SK-N-SH treated with all-trans-retinoic acid at 6 μM for 48 hours (cell line): ENCODE results near the gene KLC1.

ENCODE experiments used
- ATAC-seq: fragments of 200-7000 bp; cut with Tn5 transposase; 3 replicates; pipeline ENCODE4 v1.9.1; 2020; ENCODE audit warnings: mild to moderate bottlenecking, moderate library complexity
- ARNTL ChIP-seq: fragments of 450-650 bp; formaldehyde crosslinking; IDR thresholded peaks from 2 replicates; pipeline ENCODE4 v1.5.0; 2020; ENCODE audit warnings: low read depth, mild to moderate bottlenecking, moderate library complexity, borderline replicate concordance
- BACH2 ChIP-seq: fragments of 250-450 bp; sonication (Bioruptor Pico); IDR thresholded peaks from 2 replicates; pipeline ENCODE4 v1.9.0; 2021; ENCODE audit warnings: mild to moderate bottlenecking, borderline replicate concordance
- CREB5 ChIP-seq: fragments of 250-450 bp; sonication (Bioruptor Pico); IDR thresholded peaks from 2 replicates; pipeline ENCODE4 v1.5.1; 2020; ENCODE audit warnings: low read depth, mild to moderate bottlenecking, moderate library complexity
- CSRNP3 ChIP-seq: fragments of 250-450 bp; sonication (Bioruptor Pico); IDR thresholded peaks from 2 replicates; pipeline ENCODE4 v1.5.1; 2021; ENCODE audit warnings: mild to moderate bottlenecking, moderate library complexity
- ESRRG ChIP-seq: fragments of 250-450 bp; sonication (Bioruptor Pico); IDR thresholded peaks from 2 replicates; pipeline ENCODE4 v1.6.1; 2021; ENCODE audit warnings: mild to moderate bottlenecking
- GLIS3 ChIP-seq: fragments of 250-450 bp; sonication (Bioruptor Pico); IDR thresholded peaks from 2 replicates; pipeline ENCODE4 v1.5.0; 2020; ENCODE audit warnings: mild to moderate bottlenecking, moderate library complexity
- ISL1 ChIP-seq: fragments of 250-450 bp; sonication (Bioruptor Pico); IDR thresholded peaks from 2 replicates; pipeline ENCODE4 v2.1.2; 2022; ENCODE audit warnings: mild to moderate bottlenecking, moderate library complexity
- PATZ1 ChIP-seq: fragments of 250-450 bp; sonication (Bioruptor Pico); IDR thresholded peaks from 2 replicates; pipeline ENCODE4 v1.8.0; 2020; ENCODE audit warnings: mild to moderate bottlenecking, moderate library complexity, borderline replicate concordance
- POU6F1 ChIP-seq: fragments of 250-450 bp; sonication (Bioruptor Pico); IDR thresholded peaks from 2 replicates; pipeline ENCODE4 v1.8.0; 2021; ENCODE audit warnings: low read depth, mild to moderate bottlenecking, moderate library complexity, borderline replicate concordance
- RARB ChIP-seq: fragments of 250-450 bp; sonication (Bioruptor Pico); IDR thresholded peaks from 2 replicates; pipeline ENCODE4 v1.8.0; 2021; ENCODE audit warnings: mild to moderate bottlenecking, moderate library complexity
- SNAI2 ChIP-seq: fragments of 250-450 bp; sonication (Bioruptor Pico); IDR thresholded peaks from 2 replicates; pipeline ENCODE4 v1.5.0; 2020; ENCODE audit warnings: mild to moderate bottlenecking, moderate library complexity
- TCF4 ChIP-seq: fragments of 250-450 bp; sonication (Bioruptor Pico); IDR thresholded peaks from 2 replicates; pipeline ENCODE4 v1.8.0; 2021; ENCODE audit warnings: mild to moderate bottlenecking, moderate library complexity, borderline replicate concordance
- TSHZ2 ChIP-seq: fragments of 250-450 bp; sonication (Bioruptor Pico); IDR thresholded peaks from 2 replicates; pipeline ENCODE4 v1.5.0; 2020; ENCODE audit warnings: mild to moderate bottlenecking, moderate library complexity
- ZC3H10 ChIP-seq: fragments of 250-450 bp; sonication (Bioruptor Pico); IDR thresholded peaks from 2 replicates; pipeline ENCODE4 v1.5.1; 2021; ENCODE audit warnings: mild to moderate bottlenecking, moderate library complexity
- ZNF70 ChIP-seq: fragments of 450-650 bp; formaldehyde crosslinking; IDR thresholded peaks from 2 replicates; pipeline ENCODE4 v1.5.0; 2020; ENCODE audit warnings: mild to moderate bottlenecking, moderate library complexity
- ZNF8 ChIP-seq: fragments of 450-650 bp; formaldehyde crosslinking; IDR thresholded peaks from 2 replicates; pipeline ENCODE4 v1.5.0; 2020; ENCODE audit warnings: mild to moderate bottlenecking, moderate library complexity

KLC1 gene

GRCh38 chr14:103705504-103706284 lies 76.7 kb downstream of the KLC1 start (continued):
- TF ChIP-seq POU6F1 (CRISPR knock-in tag) (no peak), TCF4 (CRISPR knock-in tag) (no peak), ZNF70 (CRISPR knock-in tag) (no peak), PATZ1 (CRISPR knock-in tag) (no peak), CSRNP3 (CRISPR knock-in tag) (no peak), ISL1 (no peak)

GRCh38 chr14:103706551-103707328 lies 77.7 kb downstream of the KLC1 start:
- TF ChIP-seq CREB5 (CRISPR knock-in tag), result no peak
- no peak for TF ChIP-seq ZNF8 (CRISPR knock-in tag)
- TF ChIP-seq ESRRG, result no peak
- TF ChIP-seq TCF4 (CRISPR knock-in tag), result no peak
- TF ChIP-seq POU6F1 (CRISPR knock-in tag), result no peak
- no peak for ATAC-seq

- TF ChIP-seq ARNTL, result no peak
- no peak for TF ChIP-seq PATZ1 (CRISPR knock-in tag)
- no peak for ATAC-seq
Measured at GRCh38 chr14:103707329-103708263, 78.6 kb downstream of the KLC1 start.

GRCh38 chr14:103708750-103709187 lies 79.8 kb downstream of the KLC1 start:
- no peak for ATAC-seq
- no peak for TF ChIP-seq CSRNP3 (CRISPR knock-in tag)
- no peak for TF ChIP-seq GLIS3
- TF ChIP-seq TSHZ2, result no peak
- no peak for TF ChIP-seq SNAI2 (CRISPR knock-in tag)
- no peak for TF ChIP-seq ZC3H10
- no peak for TF ChIP-seq RARB (CRISPR knock-in tag)
- no peak for TF ChIP-seq TCF4 (CRISPR knock-in tag)
- TF ChIP-seq ISL1, result no peak
- no peak for TF ChIP-seq ESRRG
- no peak for TF ChIP-seq BACH2 (CRISPR knock-in tag)
